Spleen (tissue), 11 donors: ENCODE data around the gene SNX19. TPM values are rescaled to one million over a fixed set of nuclear protein-coding genes. Genes with fewer than 3 reads are reported as not detected.

Source experiments
- DNase-seq: peaks from one replicate; pipeline ENCODE4 v3.0.0-alpha.2; 2020
- H3K27ac ChIP-seq, 8 donors: fragments of 200-600 bp; sonication (generic) in 7 of 8; 1 replicate in 4 of 8; 2 replicates in 4 of 8; pipeline versions ENCODE4 v1.5.0 to v1.8.0; 2016 to 2021; ENCODE audit warnings: inconsistent platforms in 4 of 8, mild to moderate bottlenecking in 4 of 8, moderate library complexity in 1 of 8
- H3K27me3 ChIP-seq, 7 donors: fragments of 200-600 bp; sonication (generic) in 6 of 7; replicated peaks in 1 of 7; 1 replicate in 4 of 7; 2 replicates in 3 of 7; pipeline versions ENCODE4 v1.5.0 to v1.8.0; 2016 to 2021; ENCODE audit warnings: inconsistent platforms in 3 of 7, mild to moderate bottlenecking in 1 of 7
- H3K36me3 ChIP-seq, 6 donors: fragments of 200-600 bp; sonication (generic) in 5 of 6; 1 replicate in 4 of 6; 2 replicates in 2 of 6; pipeline versions ENCODE4 v1.5.0 to v1.8.0; 2016 to 2021; ENCODE audit warnings: inconsistent platforms in 2 of 6
- H3K4me1 ChIP-seq, 6 donors: fragments of 200-600 bp; sonication (generic) in 5 of 6; 1 replicate in 3 of 6; 2 replicates in 3 of 6; pipeline versions ENCODE4 v1.5.0 to v1.8.0; 2016 to 2021; ENCODE audit warnings: inconsistent platforms in 3 of 6
- H3K4me3 ChIP-seq, 8 donors: fragments of 200-600 bp; sonication (generic) in 7 of 8; 1 replicate in 4 of 8; 2 replicates in 4 of 8; pipeline versions ENCODE4 v1.5.0 to v1.8.0; 2016 to 2021; ENCODE audit warnings: inconsistent platforms in 4 of 8, mild to moderate bottlenecking in 4 of 8, moderate library complexity in 2 of 8
- H3K9me3 ChIP-seq, 8 donors: fragments of 200-600 bp; sonication (generic) in 7 of 8; 1 replicate in 4 of 8; 2 replicates in 4 of 8; pipeline versions ENCODE4 v1.5.0 to v1.8.0; 2016 to 2021; ENCODE audit warnings: inconsistent platforms in 4 of 8
- POLR2A ChIP-seq, 3 donors: fragments of 450-650 bp; IDR thresholded peaks; one replicate each; pipeline ENCODE4 v1.5.1; 2017; ENCODE audit warnings: antibody characterized with exemption in 3 of 3, mild to moderate bottlenecking in 1 of 3
- POLR2AphosphoS5 ChIP-seq, 3 donors: sonication (generic); formaldehyde crosslinking; IDR thresholded peaks; one replicate each; pipeline ENCODE4 v1.5.1; 2017; ENCODE audit warnings: antibody characterized with exemption in 3 of 3
- WGBS, 5 donors: extraction: QIAGEN DNeasy Blood & Tissue Kit in 3 of 5; methylation state at CpG; one replicate each; pipeline versions ENCODE4 v1.1.5 to v1.1.7; 2013 to 2018; 5-methylcytosine and 5-hydroxymethylcytosine counted together
- intact Hi-C: fragments of 100-400 bp; cut with DNase I; formaldehyde crosslinking; loops from one replicate; pipeline ENCODE4 v1.15.0; 2023; ENCODE audit warnings: low total_unique reads
- polyA plus RNA-seq, 3 donors: library from polyadenylated mRNA; stranded (reverse); fragments of 200-250 nt; gene quantifications; one replicate each; pipeline ENCODE4 v1.2.1, GENCODE V29; 2013
- total RNA-seq, 7 donors: library from RNA; depleted of rRNA in 3 of 7; stranded (reverse); fragments of >200 nt in 3 of 7; fragmentation: NEBNext Ultra II Directional in 4 of 7; extraction: Animal tissue kit (Norgen Biotek cat#: 25700) in 4 of 7; gene quantifications; one replicate each; pipeline versions ENCODE4 v1.1.0 to v1.2.1, GENCODE V29; 2016 to 2021
- TF ChIP-seq, protein P1 (sequence below), 11 experiments: fragments of 200-600 bp in 7 of 11; fragments of 450-650 bp in 4 of 11; sonication (generic) in 4 of 11; IDR thresholded peaks in 8 of 11; conservative IDR thresholded peaks in 3 of 11; 1 replicate in 7 of 11; 2 replicates in 4 of 11; pipeline versions ENCODE4 v1.4.0 to v1.8.0; 2016 to 2021; ENCODE audit warnings: antibody characterized with exemption in 11 of 11, inconsistent platforms in 4 of 11, mild to moderate bottlenecking in 1 of 11
- donor health status: healthy with polysubstance abuse.
- donor health status: DM: no; HTN: no; CAD: no; lungs with moderate emphysema.
- donor health status: DM: no; HTN: no; CAD: no.
- donor health status: Bipolar disorder and iron deficiency.
- donor health status: healthy.
- donor health status: DM: no; HTN: no; CAD: no.
- donor health status: DM: yes; HTN: yes; CAD: no.

The SNX19 gene
- total and polyA plus RNA-seq, 10 donors = 6.0 to 121 (median 64.8) TPM

DNA sequence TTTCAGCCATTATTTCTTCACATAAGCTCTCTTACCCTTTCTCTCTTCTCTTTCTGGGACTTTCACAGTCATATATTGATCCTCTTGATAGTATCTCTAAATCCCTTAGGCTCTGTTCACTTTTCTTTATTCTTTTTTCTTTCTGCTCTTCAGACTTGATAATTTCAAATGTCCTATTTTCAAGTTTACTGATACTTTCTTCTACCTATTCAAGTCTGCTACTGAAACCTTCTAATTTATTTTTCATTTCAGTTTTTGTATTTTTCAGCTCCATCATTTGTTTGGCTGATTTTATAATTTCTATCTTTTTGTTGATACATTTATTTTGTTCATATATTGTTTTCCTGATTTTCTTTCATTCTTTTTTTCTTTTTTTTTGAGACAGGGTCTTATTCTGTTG, 79.1 kb downstream of the SNX19 start:
- TF ChIP-seq, protein P1, sequence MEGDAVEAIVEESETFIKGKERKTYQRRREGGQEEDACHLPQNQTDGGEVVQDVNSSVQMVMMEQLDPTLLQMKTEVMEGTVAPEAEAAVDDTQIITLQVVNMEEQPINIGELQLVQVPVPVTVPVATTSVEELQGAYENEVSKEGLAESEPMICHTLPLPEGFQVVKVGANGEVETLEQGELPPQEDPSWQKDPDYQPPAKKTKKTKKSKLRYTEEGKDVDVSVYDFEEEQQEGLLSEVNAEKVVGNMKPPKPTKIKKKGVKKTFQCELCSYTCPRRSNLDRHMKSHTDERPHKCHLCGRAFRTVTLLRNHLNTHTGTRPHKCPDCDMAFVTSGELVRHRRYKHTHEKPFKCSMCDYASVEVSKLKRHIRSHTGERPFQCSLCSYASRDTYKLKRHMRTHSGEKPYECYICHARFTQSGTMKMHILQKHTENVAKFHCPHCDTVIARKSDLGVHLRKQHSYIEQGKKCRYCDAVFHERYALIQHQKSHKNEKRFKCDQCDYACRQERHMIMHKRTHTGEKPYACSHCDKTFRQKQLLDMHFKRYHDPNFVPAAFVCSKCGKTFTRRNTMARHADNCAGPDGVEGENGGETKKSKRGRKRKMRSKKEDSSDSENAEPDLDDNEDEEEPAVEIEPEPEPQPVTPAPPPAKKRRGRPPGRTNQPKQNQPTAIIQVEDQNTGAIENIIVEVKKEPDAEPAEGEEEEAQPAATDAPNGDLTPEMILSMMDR (IDR thresholded peaks at IDR 0.05 in 8 of 11, conservative IDR thresholded peaks at IDR 0.05 in 3 of 11) = no peak
- TF ChIP-seq POLR2A (IDR thresholded peaks at IDR 0.05) (no peak), POLR2AphosphoS5 (IDR thresholded peaks at IDR 0.05) (no peak)

DNA sequence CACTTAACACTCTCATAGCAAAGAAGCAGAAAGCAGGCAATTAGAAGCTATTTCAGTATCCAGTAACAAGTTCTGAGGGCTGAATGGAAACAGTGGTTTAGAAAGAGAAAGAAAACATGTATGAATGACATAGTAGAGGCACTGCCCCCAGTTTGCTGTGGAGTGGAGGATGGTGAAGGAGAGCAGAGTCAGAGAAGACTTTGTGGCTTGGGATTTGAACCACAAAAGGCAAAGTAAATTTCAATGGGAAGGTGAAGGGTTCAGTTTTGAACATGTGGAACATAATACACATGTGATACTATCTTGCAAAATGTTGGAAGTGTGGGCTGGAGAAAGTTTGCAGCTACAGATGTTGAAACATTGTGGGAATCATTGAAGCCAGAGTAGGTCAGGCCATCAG, 81.4 kb downstream of the SNX19 start:
- TF ChIP-seq POLR2AphosphoS5 (IDR thresholded peaks at IDR 0.05) (no peak), POLR2A (IDR thresholded peaks at IDR 0.05) (no peak)
- TF ChIP-seq, protein P1 (IDR thresholded peaks at IDR 0.05 in 8 of 11, conservative IDR thresholded peaks at IDR 0.05 in 3 of 11) = no peak
- Histone ChIP-seq H3K4me1 (peaks cover 0 to 11% (median 0%) of the 10 kb centered on the region in 6 donors), H3K9me3 (peaks cover 0 to 32% (median 17%) of the 10 kb centered on the region in 8 donors), H3K27me3 (peaks cover 0 to 20% (median 0%) of the 10 kb centered on the region in 7 donors), H3K36me3 (no peaks in the 10 kb centered on the region), H3K27ac (no peak overlapping the region), H3K4me3 (no peak overlapping the region)
- intact Hi-C loops = no loop called here
- DNase-seq = no peak

More for the DNA sequence above, 79.1 kb downstream of the SNX19 start:
- Histone ChIP-seq H3K27ac (no peak overlapping the region), H3K27me3 (peaks cover 0 to 17% (median 0%) of the 10 kb centered on the region in 7 donors), H3K9me3 (peaks cover 0 to 32% (median 17%) of the 10 kb centered on the region in 8 donors), H3K4me3 (no peak overlapping the region), H3K36me3 (no peaks in the 10 kb centered on the region), H3K4me1 (no peaks in the 10 kb centered on the region)
- DNase-seq = no peak
- intact Hi-C loops = no loop called here

DNA sequence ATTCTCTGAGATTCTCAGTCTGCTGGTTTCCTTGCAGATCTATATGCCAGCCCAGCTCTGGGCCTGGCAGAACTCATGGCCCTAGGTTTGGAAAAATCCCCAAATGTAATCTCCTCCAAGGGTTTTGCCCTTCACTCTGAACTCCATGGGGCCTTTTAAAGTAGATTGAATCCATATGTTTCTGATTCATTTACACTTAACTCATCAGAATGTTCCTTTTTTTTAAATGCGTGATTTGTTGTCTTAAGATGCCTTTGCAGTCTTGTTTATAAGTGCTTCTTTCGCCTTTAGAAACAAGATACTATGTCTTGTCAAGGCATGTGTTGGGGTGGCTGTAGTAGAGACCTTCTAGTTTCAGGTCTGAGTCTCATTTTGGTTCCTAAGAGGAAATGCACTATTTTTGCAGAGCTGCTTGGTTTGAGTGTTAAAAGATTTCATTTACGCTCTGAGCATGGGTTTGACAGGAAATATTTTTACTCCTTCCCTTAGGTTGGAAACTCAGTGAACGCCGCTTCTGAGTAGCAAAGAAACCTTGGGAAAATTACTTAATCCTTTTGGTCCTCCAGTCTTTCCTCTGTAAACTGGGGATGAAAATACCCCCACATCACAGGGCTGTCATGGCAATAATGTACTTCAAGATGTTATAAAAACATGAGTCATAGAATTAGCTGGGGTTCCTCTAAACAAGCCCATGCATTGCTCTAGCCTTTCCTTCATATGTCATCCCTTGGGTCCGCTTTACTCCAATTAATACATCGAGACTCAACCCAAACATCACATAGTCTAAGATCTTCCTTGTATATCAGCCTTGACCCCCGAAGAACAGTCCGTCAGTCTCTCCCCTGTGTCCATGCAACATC, 83.5 kb downstream of the SNX19 start:
- H3K9me3 ChIP-seq = peaks cover 0 to 22% (median 11%) of the 10 kb centered on the region in 8 donors
- H3K27ac ChIP-seq = no peak overlapping the region
- H3K27me3 ChIP-seq = peaks cover 0 to 14% (median 0%) of the 10 kb centered on the region in 7 donors
- no peak overlapping the region for H3K4me3 ChIP-seq
- WGBS, 5 donors = 82 to 89% (median 87%) methylated on average over 9 of the region's 9 CpGs
- no peaks in the 10 kb centered on the region for H3K36me3 ChIP-seq
- H3K4me1 ChIP-seq = peaks cover 0 to 25% (median 0%) of the 10 kb centered on the region in 6 donors
- TF ChIP-seq POLR2AphosphoS5 (IDR thresholded peaks at IDR 0.05) (no peak), POLR2A (IDR thresholded peaks at IDR 0.05) (no peak)
- TF ChIP-seq, protein P1 (IDR thresholded peaks at IDR 0.05 in 8 of 11, conservative IDR thresholded peaks at IDR 0.05 in 3 of 11) = no peak
- intact Hi-C loops = no loop called here
- no peak for DNase-seq

DNA sequence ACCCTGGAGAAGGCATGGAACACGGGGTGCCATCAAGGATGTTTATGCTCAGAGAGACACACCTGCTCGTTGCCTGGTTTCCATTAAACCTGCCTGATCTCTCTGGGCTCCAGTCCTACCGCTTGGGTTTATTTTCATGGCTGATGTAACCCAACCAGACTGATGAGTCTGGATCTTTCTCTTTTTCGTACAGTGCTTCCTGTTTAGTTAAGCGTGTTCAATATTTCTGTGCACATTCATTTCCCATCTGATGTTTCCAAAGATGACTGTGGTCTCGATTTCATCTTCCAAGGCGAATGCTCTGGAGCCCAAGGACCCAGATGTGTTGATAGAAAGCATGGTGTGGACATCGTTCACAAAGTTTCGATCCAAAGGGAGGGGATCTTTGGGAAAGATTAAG, 84.3 kb downstream of the SNX19 start:
- no peaks in the 10 kb centered on the region for H3K36me3 ChIP-seq
- DNase-seq = no peak
- no peak overlapping the region for H3K27ac ChIP-seq
- H3K9me3 ChIP-seq = peaks cover 0 to 14% (median 3%) of the 10 kb centered on the region in 8 donors
- peaks cover 0 to 10% (median 0%) of the 10 kb centered on the region in 7 donors for H3K27me3 ChIP-seq
- TF ChIP-seq, protein P1 (IDR thresholded peaks at IDR 0.05 in 8 of 11, conservative IDR thresholded peaks at IDR 0.05 in 3 of 11) = no peak
- TF ChIP-seq POLR2AphosphoS5 (IDR thresholded peaks at IDR 0.05) (no peak), POLR2A (IDR thresholded peaks at IDR 0.05) (no peak)
- peaks cover 0 to 34% (median 0%) of the 10 kb centered on the region in 6 donors for H3K4me1 ChIP-seq
- 69 to 77% (median 71%) methylated on average over 9 of the region's 9 CpGs for WGBS, 5 donors
- no peak overlapping the region for H3K4me3 ChIP-seq
- intact Hi-C loops = no loop called here
